Mononuclear cell (primary cell): ENCODE data around the gene ITGA1. TPM values are rescaled to one million over a fixed set of nuclear protein-coding genes. Genes with fewer than 3 reads are reported as not detected.
"Not testable (repeated sequence)": the region's sequence is repeated elsewhere in the genome, so short reads cannot be mapped to it uniquely, and the experiment has no call there.

Source experiments
- H3K27me3 ChIP-seq: 2 replicates; pipeline ENCODE4 v1.6.0; 2011; ENCODE audit warnings: low read length, control low read depth; ENCODE audit not compliant: insufficient read depth
- H3K4me1 ChIP-seq: 2 replicates; pipeline ENCODE4 v1.5.1; 2011; ENCODE audit warnings: mild to moderate bottlenecking, low read length, control low read depth; ENCODE audit not compliant: insufficient read depth
- H3K4me3 ChIP-seq: 2 replicates; pipeline ENCODE4 v1.5.1; 2011; ENCODE audit warnings: mild to moderate bottlenecking, low read length, moderate library complexity
- H3K9me3 ChIP-seq: 2 replicates; pipeline ENCODE4 v1.5.1; 2011; ENCODE audit warnings: low read depth, mild to moderate bottlenecking, control low read depth, low read length
- total RNA-seq: library from RNA; depleted of rRNA; stranded (reverse); fragments of >200 nt; gene quantifications from one replicate; pipeline ENCODE4 v1.2.3, GENCODE V29; 2012

ITGA1 gene
- total RNA-seq, 1 donor = 0.84 TPM

- no peaks in the 10 kb centered on the region for H3K27me3 ChIP-seq
- H3K9me3 ChIP-seq = no peaks in the 10 kb centered on the region
- no peak overlapping the region for H3K4me3 ChIP-seq
- H3K4me1 ChIP-seq = no peaks in the 10 kb centered on the region
Observed at GRCh38 chr5:52842111-52842510, 54.4 kb downstream of the ITGA1 start.

- no peaks in the 10 kb centered on the region for H3K4me1 ChIP-seq
- no peaks in the 10 kb centered on the region for H3K27me3 ChIP-seq
- H3K4me3 ChIP-seq = no peak overlapping the region
- no peaks in the 10 kb centered on the region for H3K9me3 ChIP-seq
Observed at GRCh38 chr5:52844885-52845284, 57.2 kb downstream of the ITGA1 start.

GRCh38 chr5:52846182-52846842 is 58.6 kb downstream of the ITGA1 start:
- Histone ChIP-seq H3K4me1 (no peaks in the 10 kb centered on the region), H3K27me3 (no peaks in the 10 kb centered on the region), H3K9me3 (no peaks in the 10 kb centered on the region), H3K4me3 (no peak overlapping the region)

GRCh38 chr5:52848688-52849087 is 61.0 kb downstream of the ITGA1 start:
- not testable (repeated sequence) for H3K27me3 ChIP-seq, H3K4me3 ChIP-seq, H3K9me3 ChIP-seq, H3K4me1 ChIP-seq

- no peaks in the 10 kb centered on the region for H3K9me3 ChIP-seq
- no peaks in the 10 kb centered on the region for H3K4me1 ChIP-seq
- no peaks in the 10 kb centered on the region for H3K27me3 ChIP-seq
- H3K4me3 ChIP-seq = no peak overlapping the region
Observed at GRCh38 chr5:52849544-52849943, 61.8 kb downstream of the ITGA1 start.

GRCh38 chr5:52853650-52854049 is 65.9 kb downstream of the ITGA1 start:
- H3K4me3 ChIP-seq = no peak overlapping the region

GRCh38 chr5:52854301-52854700 is 66.6 kb downstream of the ITGA1 start:
- H3K9me3 ChIP-seq = no peaks in the 10 kb centered on the region
- no peak overlapping the region for H3K4me3 ChIP-seq
- H3K4me1 ChIP-seq = no peaks in the 10 kb centered on the region
- no peaks in the 10 kb centered on the region for H3K27me3 ChIP-seq

More at GRCh38 chr5:52853650-52854049, 65.9 kb downstream of the ITGA1 start:
- Histone ChIP-seq H3K9me3 (no peaks in the 10 kb centered on the region), H3K4me1 (no peaks in the 10 kb centered on the region), H3K27me3 (no peaks in the 10 kb centered on the region)

GRCh38 chr5:52854949-52855348 is 67.2 kb downstream of the ITGA1 start:
- H3K4me1 ChIP-seq = no peaks in the 10 kb centered on the region
- H3K27me3 ChIP-seq = no peaks in the 10 kb centered on the region
- no peak overlapping the region for H3K4me3 ChIP-seq
- H3K9me3 ChIP-seq = no peaks in the 10 kb centered on the region

GRCh38 chr5:52856564-52856963 is 68.8 kb downstream of the ITGA1 start:
- Histone ChIP-seq H3K9me3 (no peaks in the 10 kb centered on the region), H3K4me1 (no peaks in the 10 kb centered on the region), H3K4me3 (no peak overlapping the region), H3K27me3 (no peaks in the 10 kb centered on the region)

GRCh38 chr5:52859628-52860027 is 71.9 kb downstream of the ITGA1 start:
- H3K27me3 ChIP-seq = no peaks in the 10 kb centered on the region
- H3K4me3 ChIP-seq = no peak overlapping the region
- H3K4me1 ChIP-seq = no peaks in the 10 kb centered on the region
- H3K9me3 ChIP-seq = no peaks in the 10 kb centered on the region

GRCh38 chr5:52861368-52861767 is 73.7 kb downstream of the ITGA1 start:
- Histone ChIP-seq H3K4me3 (no peak overlapping the region), H3K9me3 (no peaks in the 10 kb centered on the region), H3K27me3 (no peaks in the 10 kb centered on the region), H3K4me1 (no peaks in the 10 kb centered on the region)

GRCh38 chr5:52863715-52864290 is 76.1 kb downstream of the ITGA1 start:
- no peaks in the 10 kb centered on the region for H3K4me1 ChIP-seq
- H3K9me3 ChIP-seq = no peaks in the 10 kb centered on the region
- H3K27me3 ChIP-seq = no peaks in the 10 kb centered on the region
- H3K4me3 ChIP-seq = no peak overlapping the region

- Histone ChIP-seq H3K4me1 (no peaks in the 10 kb centered on the region), H3K9me3 (no peaks in the 10 kb centered on the region), H3K4me3 (no peak overlapping the region), H3K27me3 (no peaks in the 10 kb centered on the region)
Observed at GRCh38 chr5:52864371-52864770, 76.7 kb downstream of the ITGA1 start.

GRCh38 chr5:52864884-52865283 is 77.2 kb downstream of the ITGA1 start:
- no peak overlapping the region for H3K4me3 ChIP-seq
- H3K4me1 ChIP-seq = no peaks in the 10 kb centered on the region
- no peaks in the 10 kb centered on the region for H3K9me3 ChIP-seq
- no peaks in the 10 kb centered on the region for H3K27me3 ChIP-seq

GRCh38 chr5:52865991-52866390 is 78.3 kb downstream of the ITGA1 start:
- not testable (repeated sequence) for H3K9me3 ChIP-seq, H3K4me1 ChIP-seq, H3K27me3 ChIP-seq, H3K4me3 ChIP-seq

- no peak overlapping the region for H3K4me3 ChIP-seq
- H3K4me1 ChIP-seq = no peaks in the 10 kb centered on the region
- H3K27me3 ChIP-seq = no peaks in the 10 kb centered on the region
- no peaks in the 10 kb centered on the region for H3K9me3 ChIP-seq
Observed at GRCh38 chr5:52867809-52868208, 80.1 kb downstream of the ITGA1 start.
